Mucosa of gallbladder (tissue), 1 donor: ENCODE results near the gene ADAMTS17. TPM values are rescaled to one million over a fixed set of nuclear protein-coding genes. Genes with fewer than 3 reads are reported as not detected.
"Not testable (repeated sequence)": the region's sequence is repeated elsewhere in the genome, so short reads cannot be mapped to it uniquely, and the experiment has no call there.

ENCODE experiments used
- DNase-seq: peaks from one replicate; pipeline ENCODE4 v3.0.0-alpha.2; 2020; ENCODE audit warnings: low spot score
- total RNA-seq: library from RNA; stranded (reverse); gene quantifications from one replicate; pipeline ENCODE4 v1.2.1, GENCODE V29; 2021
- donor health status: DM: no; HTN: no; CAD: no.

The ADAMTS17 gene
- total RNA-seq, 1 donor from 2014 or later = 3.6 TPM

- no peak for DNase-seq
Measured at GRCh38 chr15:99954361-99955180, 387.2 kb downstream of the ADAMTS17 start.

- no peak for DNase-seq
Measured at GRCh38 chr15:99953886-99954285, 387.9 kb downstream of the ADAMTS17 start.

GRCh38 chr15:99951511-99951910, 390.3 kb downstream of the ADAMTS17 start:
- no peak for DNase-seq

- no peak for DNase-seq
Measured at GRCh38 chr15:99944131-99944530, 397.6 kb downstream of the ADAMTS17 start.

GRCh38 chr15:99943466-99943865, 398.3 kb downstream of the ADAMTS17 start:
- DNase-seq = no peak

GRCh38 chr15:99932676-99933402, 408.9 kb downstream of the ADAMTS17 start:
- no peak for DNase-seq

- DNase-seq = no peak
Measured at GRCh38 chr15:99931703-99932603, 409.8 kb downstream of the ADAMTS17 start.

GRCh38 chr15:99930696-99931095, 411.1 kb downstream of the ADAMTS17 start:
- no peak for DNase-seq

- no peak for DNase-seq
Measured at GRCh38 chr15:99929266-99929665, 412.5 kb downstream of the ADAMTS17 start.

GRCh38 chr15:99928429-99928981, 413.3 kb downstream of the ADAMTS17 start:
- peak; percentile 89 for DNase-seq

GRCh38 chr15:99926532-99926931, 415.2 kb downstream of the ADAMTS17 start:
- DNase-seq = not testable (repeated sequence)

GRCh38 chr15:99925661-99926461, 415.9 kb downstream of the ADAMTS17 start:
- peak; percentile 67 for DNase-seq

GRCh38 chr15:99923711-99924110, 418.1 kb downstream of the ADAMTS17 start:
- no peak for DNase-seq

Other genes starting within 250 kb of the ADAMTS17 start
- gene CERS3, start 187.0 kb upstream of the ADAMTS17 start, total RNA-seq = not detected